Cardiac muscle cell (in vitro differentiated cells and primary cell): ENCODE results near the gene PDZD2. TPM values are rescaled to one million over a fixed set of nuclear protein-coding genes. Genes with fewer than 3 reads are reported as not detected.
"Not testable (repeated sequence)": the region's sequence is repeated elsewhere in the genome, so short reads cannot be mapped to it uniquely, and the experiment has no call there.

Source experiments
- DNase-seq, 2 donors: peaks; one replicate each; pipeline versions ENCODE4 v3.0.0 to v3.0.0-alpha.2; 2010 to 2017; ENCODE audit warnings: low read depth in 1 of 2, low spot score in 1 of 2
- H3K27ac ChIP-seq: fragments of 200-600 bp; sonication (generic); 2 replicates; pipeline ENCODE4 v1.5.1; 2016
- H3K27me3 ChIP-seq: fragments of 200-600 bp; sonication (generic); 2 replicates; pipeline ENCODE4 v1.6.0; 2016; ENCODE audit warnings: control low read depth
- H3K36me3 ChIP-seq: fragments of 200-600 bp; sonication (generic); 2 replicates; pipeline ENCODE4 v1.5.1; 2016; ENCODE audit warnings: control low read depth
- H3K4me1 ChIP-seq: fragments of 200-600 bp; sonication (generic); 2 replicates; pipeline ENCODE4 v1.8.1; 2017; ENCODE audit warnings: low read depth, mild to moderate bottlenecking, mixed run types
- H3K4me3 ChIP-seq: fragments of 200-600 bp; sonication (generic); 2 replicates; pipeline ENCODE4 v1.5.1; 2016; ENCODE audit warnings: mild to moderate bottlenecking
- H3K9me3 ChIP-seq: fragments of 200-600 bp; sonication (generic); 2 replicates; pipeline ENCODE4 v1.5.1; 2017; ENCODE audit warnings: low read depth, mild to moderate bottlenecking, control low read depth
- CTCF ChIP-seq: IDR thresholded peaks from 2 replicates; pipeline ENCODE4 v1.5.1; 2012; ENCODE audit warnings: low read depth, mild to moderate bottlenecking, low read length
- polyA plus RNA-seq: library from polyadenylated mRNA; unstranded; fragments of >200 nt; fragmentation: Nextera tagmentation; extraction: Ambion mirVana; gene quantifications from 2 replicates; pipeline ENCODE4 v1.2.1, GENCODE V29; 2016
- total RNA-seq: library from RNA; depleted of rRNA; stranded (reverse); fragments of >200 nt; gene quantifications from 2 replicates; pipeline ENCODE4 v1.2.3, GENCODE V29; 2016

Gene PDZD2
- total and polyA plus RNA-seq, 2 experiments from 2014 or later: 3.0 to 3.5 TPM

- Histone ChIP-seq H3K27ac (no peak overlapping the region), H3K36me3 (no peaks in the 10 kb centered on the region), H3K4me1 (no peaks in the 10 kb centered on the region), H3K27me3 (no peaks in the 10 kb centered on the region), H3K9me3 (no peaks in the 10 kb centered on the region), H3K4me3 (no peak overlapping the region)
- no peak for DNase-seq
- TF ChIP-seq CTCF: no peak
These were observed 81.9 kb downstream of the PDZD2 start for GRCh38 chr5:31720811-31721345.

GRCh38 chr5:31722111-31722510 lies 83.2 kb downstream of the PDZD2 start:
- no peak for DNase-seq
- H3K27me3 ChIP-seq: no peaks in the 10 kb centered on the region
- H3K36me3 ChIP-seq: no peaks in the 10 kb centered on the region
- H3K4me3 ChIP-seq: no peak overlapping the region
- H3K27ac ChIP-seq: no peak overlapping the region
- H3K9me3 ChIP-seq: no peaks in the 10 kb centered on the region
- H3K4me1 ChIP-seq: no peaks in the 10 kb centered on the region
- no peak for TF ChIP-seq CTCF

- Histone ChIP-seq H3K27me3 (no peaks in the 10 kb centered on the region), H3K9me3 (no peaks in the 10 kb centered on the region), H3K4me1 (no peaks in the 10 kb centered on the region), H3K27ac (no peak overlapping the region), H3K36me3 (no peaks in the 10 kb centered on the region), H3K4me3 (no peak overlapping the region)
- no peak for DNase-seq
- TF ChIP-seq CTCF: no peak
These were observed 87.1 kb downstream of the PDZD2 start for GRCh38 chr5:31725996-31726395.

- Histone ChIP-seq H3K4me1 (no peaks in the 10 kb centered on the region), H3K9me3 (no peaks in the 10 kb centered on the region), H3K27ac (no peak overlapping the region), H3K27me3 (no peaks in the 10 kb centered on the region), H3K4me3 (no peak overlapping the region), H3K36me3 (no peaks in the 10 kb centered on the region)
- DNase-seq: no peak
- no peak for TF ChIP-seq CTCF
These were observed 88.0 kb downstream of the PDZD2 start for GRCh38 chr5:31726952-31727351.

- Histone ChIP-seq H3K27ac (no peak overlapping the region), H3K9me3 (no peaks in the 10 kb centered on the region), H3K4me3 (no peak overlapping the region), H3K4me1 (no peaks in the 10 kb centered on the region), H3K36me3 (no peaks in the 10 kb centered on the region), H3K27me3 (no peaks in the 10 kb centered on the region)
- no peak for TF ChIP-seq CTCF
- no peak for DNase-seq
These were observed 89.1 kb downstream of the PDZD2 start for GRCh38 chr5:31728039-31728438.

- H3K9me3 ChIP-seq, H3K27ac ChIP-seq, H3K27me3 ChIP-seq, DNase-seq, H3K4me3 ChIP-seq, H3K36me3 ChIP-seq, H3K4me1 ChIP-seq: not testable (repeated sequence)
These were observed 89.9 kb downstream of the PDZD2 start for GRCh38 chr5:31728806-31729205.
